ENCODE results near the gene TMSB10. TPM values are rescaled to one million over a fixed set of nuclear protein-coding genes. Genes with fewer than 3 reads are reported as not detected.

The TMSB10 gene
- total RNA-seq, 1 donor from 2014 or later: 15,030 TPM

DNA sequence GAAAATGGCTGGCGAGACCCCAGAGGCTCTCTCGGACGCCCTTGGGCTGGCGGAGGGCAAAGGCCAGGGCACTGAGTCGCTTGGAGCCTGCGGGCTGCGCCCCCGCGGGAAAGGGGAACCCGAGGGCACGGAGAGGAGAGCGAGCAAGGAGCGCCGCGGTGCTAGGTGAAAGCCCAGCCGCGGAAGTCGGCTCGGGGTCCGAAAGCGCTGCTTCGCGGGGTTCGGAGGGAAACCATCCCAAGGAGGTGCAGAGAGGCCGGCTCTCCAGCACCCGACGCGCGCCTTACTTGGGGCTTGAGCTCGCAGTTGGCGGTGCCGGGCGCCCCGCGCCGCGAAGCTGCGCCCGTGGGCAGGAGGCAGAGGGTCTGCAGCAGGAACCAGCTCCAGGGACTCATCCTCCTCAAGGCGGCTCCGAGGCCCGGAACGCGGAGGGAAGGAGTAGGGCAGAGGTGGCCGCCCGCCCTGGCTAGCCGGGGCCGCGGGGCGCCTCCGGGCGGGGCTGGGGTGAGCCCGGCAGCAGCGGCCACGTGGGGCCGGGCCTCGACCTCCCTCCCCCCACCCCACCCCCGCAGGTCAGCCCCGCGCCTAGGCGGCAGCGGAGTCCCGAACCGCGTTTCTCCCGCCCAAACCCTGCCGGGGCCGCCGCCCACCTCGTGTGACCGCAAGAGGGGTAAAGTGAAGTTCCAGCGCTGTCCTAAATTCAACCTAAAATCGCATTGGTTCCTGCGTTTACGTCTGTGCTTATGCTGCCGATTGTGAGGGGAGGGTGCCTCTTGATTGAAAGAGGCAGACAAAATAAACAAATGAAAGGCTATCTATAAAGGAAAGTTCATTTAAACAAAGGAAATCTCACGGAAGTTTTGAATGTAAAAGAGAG lies 24.6 kb upstream of the TMSB10 start, which contains the start of gene TRABD2A:
TRABD2A (minus strand) TSS at position 440 of the 877 bp plus-strand sequence; CDS start at position 395, 45 bp downstream.
- TF ChIP-seq, protein P1, sequence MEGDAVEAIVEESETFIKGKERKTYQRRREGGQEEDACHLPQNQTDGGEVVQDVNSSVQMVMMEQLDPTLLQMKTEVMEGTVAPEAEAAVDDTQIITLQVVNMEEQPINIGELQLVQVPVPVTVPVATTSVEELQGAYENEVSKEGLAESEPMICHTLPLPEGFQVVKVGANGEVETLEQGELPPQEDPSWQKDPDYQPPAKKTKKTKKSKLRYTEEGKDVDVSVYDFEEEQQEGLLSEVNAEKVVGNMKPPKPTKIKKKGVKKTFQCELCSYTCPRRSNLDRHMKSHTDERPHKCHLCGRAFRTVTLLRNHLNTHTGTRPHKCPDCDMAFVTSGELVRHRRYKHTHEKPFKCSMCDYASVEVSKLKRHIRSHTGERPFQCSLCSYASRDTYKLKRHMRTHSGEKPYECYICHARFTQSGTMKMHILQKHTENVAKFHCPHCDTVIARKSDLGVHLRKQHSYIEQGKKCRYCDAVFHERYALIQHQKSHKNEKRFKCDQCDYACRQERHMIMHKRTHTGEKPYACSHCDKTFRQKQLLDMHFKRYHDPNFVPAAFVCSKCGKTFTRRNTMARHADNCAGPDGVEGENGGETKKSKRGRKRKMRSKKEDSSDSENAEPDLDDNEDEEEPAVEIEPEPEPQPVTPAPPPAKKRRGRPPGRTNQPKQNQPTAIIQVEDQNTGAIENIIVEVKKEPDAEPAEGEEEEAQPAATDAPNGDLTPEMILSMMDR (conservative IDR thresholded peaks at IDR 0.05; ENCODE audit: low read depth, low read length): no peak
- DNase-seq (ENCODE audit: low read depth): no peak
- H3K4me3 ChIP-seq (ENCODE audit: low read depth, low read length): peak within 1 kb of the TSS; percentile 64

DNA sequence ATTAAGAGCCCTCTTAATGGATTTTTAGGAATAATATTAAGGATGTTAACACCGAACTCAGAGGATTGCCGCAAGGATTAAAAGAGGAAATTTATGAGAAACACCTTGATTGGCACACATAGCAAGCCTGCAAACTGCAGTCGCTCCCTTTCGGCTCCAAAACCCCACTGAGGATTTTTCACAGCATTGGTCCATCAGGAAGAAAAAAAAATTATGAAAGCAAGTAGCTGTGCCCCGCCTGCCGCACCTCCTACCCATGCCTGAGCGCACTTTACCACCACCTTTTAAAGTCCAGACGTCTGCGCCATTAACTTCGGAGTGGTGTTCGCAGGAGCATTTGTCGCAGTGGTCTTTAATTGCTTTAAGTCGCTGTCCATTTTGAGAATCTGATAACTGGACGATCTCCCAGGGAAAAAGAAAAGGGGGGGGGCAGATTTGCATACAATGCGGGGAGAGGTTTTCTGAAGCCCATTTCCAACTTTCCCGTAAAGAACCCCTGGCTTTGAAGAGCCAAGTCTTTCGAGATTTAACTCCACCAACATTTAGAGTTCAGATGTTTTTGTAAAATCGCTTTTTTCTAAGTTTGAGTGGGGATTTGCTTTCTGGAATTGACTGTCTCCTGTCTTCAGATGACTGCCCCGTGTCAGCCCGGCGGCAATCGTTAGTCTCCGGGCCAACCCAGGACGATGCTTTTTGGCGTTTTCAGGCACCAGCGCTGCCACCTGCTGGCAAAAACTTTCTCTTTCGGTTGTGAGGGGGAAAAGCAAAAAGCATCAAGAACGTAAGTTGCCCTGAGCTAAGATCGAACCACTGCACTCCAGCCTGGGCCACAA lies 23.7 kb upstream of the TMSB10 start:
- DNase-seq (ENCODE audit: low read depth): no peak
- TF ChIP-seq, protein P1 (conservative IDR thresholded peaks at IDR 0.05; ENCODE audit: low read depth, low read length): peak; percentile 83
- peak overlapping the region; percentile 64 for H3K4me3 ChIP-seq (ENCODE audit: low read depth, low read length)

DNA sequence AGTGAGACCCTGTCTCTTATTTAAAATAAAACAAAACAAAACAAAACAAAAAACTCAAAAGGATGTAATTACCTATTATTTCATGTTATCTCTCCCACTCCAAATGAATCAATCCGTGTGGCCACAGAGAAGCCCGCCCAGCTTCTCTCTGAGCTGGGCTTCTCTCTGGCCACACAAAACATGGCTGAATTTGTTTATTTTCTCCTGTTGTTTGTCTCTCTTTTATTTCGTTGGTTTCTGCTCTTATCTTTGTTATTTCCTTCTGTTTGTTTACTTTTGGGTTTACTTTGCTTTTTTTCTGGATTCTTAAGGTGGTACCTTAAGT lies 23.1 kb upstream of the TMSB10 start:
- no peak for DNase-seq (ENCODE audit: low read depth)
- H3K4me3 ChIP-seq (ENCODE audit: low read depth, low read length): no peak overlapping the region
- TF ChIP-seq, protein P1 (conservative IDR thresholded peaks at IDR 0.05; ENCODE audit: low read depth, low read length): no peak

DNA sequence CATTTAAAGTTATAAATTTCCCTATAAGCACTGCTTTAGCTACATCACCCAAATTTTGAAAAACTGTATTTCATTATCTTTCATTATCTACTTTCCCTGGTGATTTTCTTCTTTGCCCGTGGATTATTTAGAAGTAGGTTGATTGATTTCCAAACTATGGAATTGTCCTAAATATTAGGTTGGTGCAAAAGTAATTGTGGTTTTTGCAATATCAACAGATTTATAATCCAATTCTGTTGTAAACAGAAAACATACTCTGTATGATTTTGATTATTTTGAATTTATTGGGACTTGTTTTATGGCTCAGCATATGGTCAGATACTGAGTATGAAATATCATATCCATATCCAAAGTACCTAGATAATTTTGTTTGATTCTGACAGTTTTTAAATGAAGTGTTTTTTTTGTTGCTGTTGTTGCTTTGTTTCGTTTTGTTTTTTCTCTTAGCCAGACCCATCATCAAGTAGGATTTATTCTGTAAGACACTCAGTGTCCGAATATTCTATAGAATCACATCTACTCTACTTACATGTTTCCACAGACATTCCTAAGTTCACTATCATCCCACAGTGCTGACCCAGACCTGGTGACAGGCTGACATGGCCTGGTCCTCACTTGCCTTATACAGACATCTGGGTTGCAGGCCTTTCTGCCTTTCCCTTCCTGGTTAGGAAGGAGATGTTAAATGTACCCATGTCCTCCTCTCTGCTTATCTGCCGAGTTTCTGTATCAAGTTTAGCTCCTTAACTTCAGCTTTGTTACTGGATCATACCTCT lies 22.5 kb upstream of the TMSB10 start:
- H3K4me3 ChIP-seq (ENCODE audit: low read depth, low read length): no peak overlapping the region
- TF ChIP-seq, protein P1 (conservative IDR thresholded peaks at IDR 0.05; ENCODE audit: low read depth, low read length): no peak
- DNase-seq (ENCODE audit: low read depth): no peak

DNA sequence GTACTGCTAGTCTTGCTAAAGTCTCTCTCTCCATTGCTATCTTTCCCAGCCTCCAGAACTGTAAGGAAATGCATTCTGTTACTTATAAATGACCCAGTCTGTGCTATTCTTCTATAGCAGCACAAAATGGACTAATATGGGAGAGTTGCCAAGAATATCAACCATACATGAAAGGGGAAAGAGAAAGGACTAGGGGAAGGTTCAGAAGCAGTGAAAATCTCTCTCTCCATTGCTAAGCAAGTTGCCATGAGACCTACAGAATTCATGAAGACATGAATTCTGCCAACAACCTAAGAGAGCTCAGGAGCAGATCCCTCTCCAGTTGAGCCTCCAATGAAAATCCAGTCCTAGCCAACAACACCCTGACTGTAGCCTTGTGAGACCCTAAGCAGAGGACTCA lies 21.0 kb upstream of the TMSB10 start:
- TF ChIP-seq, protein P1 (conservative IDR thresholded peaks at IDR 0.05; ENCODE audit: low read depth, low read length): no peak
- H3K4me3 ChIP-seq (ENCODE audit: low read depth, low read length): no peak overlapping the region
- DNase-seq (ENCODE audit: low read depth): no peak

DNA sequence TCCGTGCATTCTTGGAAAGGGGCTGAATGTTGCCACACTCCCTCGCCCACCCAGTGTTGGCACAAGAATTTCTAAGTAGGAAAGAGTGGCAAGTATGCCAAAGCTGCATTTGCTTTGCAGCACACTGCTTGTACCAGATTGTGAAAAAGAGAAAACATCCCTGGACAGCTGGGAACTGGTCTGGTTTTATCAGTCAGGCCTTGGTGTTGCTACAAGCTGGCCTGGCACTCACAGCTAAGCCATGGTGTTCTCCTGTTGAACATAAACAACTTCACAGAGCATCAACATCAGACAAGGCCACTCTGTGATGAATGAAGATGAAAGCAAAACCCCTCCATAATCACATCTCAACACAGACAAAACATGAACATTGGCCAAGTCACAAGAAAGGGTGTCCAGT lies 20.3 kb upstream of the TMSB10 start:
- TF ChIP-seq, protein P1 (conservative IDR thresholded peaks at IDR 0.05; ENCODE audit: low read depth, low read length): no peak
- H3K4me3 ChIP-seq (ENCODE audit: low read depth, low read length): no peak overlapping the region
- no peak for DNase-seq (ENCODE audit: low read depth)

Data from epithelial cell of proximal tubule (primary cell).